GM18505 (cell line): Measurements from ENCODE around the gene LRRIQ3.
A peak's percentile ranks its signal among the peaks of the same experiment; 100 is the strongest.

Experiments
- ATAC-seq: cut with Tn5 transposase; IDR thresholded peaks from one replicate; pipeline ENCODE4 v1.9.1; 2021; ENCODE audit not compliant: unreplicated experiment
- POLR2A ChIP-seq: IDR thresholded peaks from 4 replicates; pipeline ENCODE4 v1.6.1; 2011; ENCODE audit warnings: borderline replicate concordance; ENCODE audit not compliant: insufficient read depth, insufficient read length; ENCODE audit errors: extremely low read depth

The LRRIQ3 gene

GRCh38 chr1:74197657-74198552, at the start of gene LRRIQ3, which contains the start of gene FPGT:
Gene LRRIQ3, minus strand, starts transcription at chr1:74198176. Its CDS starts 14,492 bp downstream, at chr1:74183684.
Gene FPGT, plus strand, starts transcription at chr1:74198242. Its CDS starts 37 bp downstream, at chr1:74198279.
- peak; percentile 94 for ATAC-seq
- TF ChIP-seq POLR2A = peak; percentile 87

- no peak for ATAC-seq
- TF ChIP-seq POLR2A = no peak
Observed at GRCh38 chr1:74246315-74246714, 48.3 kb upstream of the LRRIQ3 start.

GRCh38 chr1:74245168-74245772, 47.3 kb upstream of the LRRIQ3 start:
- TF ChIP-seq POLR2A = no peak
- ATAC-seq = no peak

GRCh38 chr1:74237787-74238186, 39.8 kb upstream of the LRRIQ3 start:
- ATAC-seq = no peak
- no peak for TF ChIP-seq POLR2A

- ATAC-seq = no peak
- TF ChIP-seq POLR2A = no peak
Observed at GRCh38 chr1:74237035-74237434, 39.1 kb upstream of the LRRIQ3 start.

GRCh38 chr1:74236440-74236839, 38.5 kb upstream of the LRRIQ3 start:
- TF ChIP-seq POLR2A = no peak
- ATAC-seq = no peak

GRCh38 chr1:74235153-74235552, 37.2 kb upstream of the LRRIQ3 start, which contains the start of gene TNNI3K:
Gene TNNI3K, plus strand, starts transcription at chr1:74235387. Its CDS starts 65 bp downstream, at chr1:74235452.
- ATAC-seq = no peak

GRCh38 chr1:74223453-74223852, 25.5 kb upstream of the LRRIQ3 start:
- no peak for TF ChIP-seq POLR2A
- no peak for ATAC-seq

More at GRCh38 chr1:74235153-74235552, 37.2 kb upstream of the LRRIQ3 start, which contains the start of gene TNNI3K:
- TF ChIP-seq POLR2A = no peak

GRCh38 chr1:74222701-74223100, 24.7 kb upstream of the LRRIQ3 start:
- ATAC-seq = no peak
- no peak for TF ChIP-seq POLR2A

GRCh38 chr1:74215229-74215628, 17.3 kb upstream of the LRRIQ3 start:
- no peak for ATAC-seq
- no peak for TF ChIP-seq POLR2A

GRCh38 chr1:74205266-74205665, 7.3 kb upstream of the LRRIQ3 start:
- TF ChIP-seq POLR2A = no peak
- ATAC-seq = no peak

- ATAC-seq = no peak
- TF ChIP-seq POLR2A = no peak
Observed at GRCh38 chr1:74199504-74199903, 1.5 kb upstream of the LRRIQ3 start.

- ATAC-seq = no peak
- no peak for TF ChIP-seq POLR2A
Observed at GRCh38 chr1:74197255-74197654, 721 bp downstream of the LRRIQ3 start.

GRCh38 chr1:74195339-74195738, 2.6 kb downstream of the LRRIQ3 start:
- no peak for ATAC-seq
- no peak for TF ChIP-seq POLR2A
